WTC11 (cell line): ENCODE results near the gene NCSTN. TPM values are rescaled to one million over a fixed set of nuclear protein-coding genes. Genes with fewer than 3 reads are reported as not detected.
A peak's percentile ranks its signal among the peaks of the same experiment; 100 is the strongest.

Source experiments
- ATAC-seq: fragments of 200-7000 bp; cut with Tn5 transposase; 2 replicates; pipeline ENCODE4 v1.10.0; 2021; ENCODE audit warnings: mild to moderate bottlenecking, moderate library complexity
- CTCF ChIA-PET: fragments of 300-600 bp; sonication (Branson Sonifier 250); formaldehyde crosslinking; loops from one replicate; lab custom pipeline; 2021; ENCODE audit warnings: antibody characterized with exemption; lab: Charles Lee
- POLR2A ChIA-PET: fragments of 350-600 bp; sonication (Branson Sonifier 250); formaldehyde crosslinking; loops from one replicate; lab custom pipeline; 2021; ENCODE audit warnings: antibody characterized with exemption; lab: Charles Lee
- DNase-seq: peaks from one replicate; pipeline ENCODE4 v3.0.0; 2021; ENCODE audit warnings: low spot score
- H3K27ac Mint-ChIP-seq: 2 replicates; pipeline ENCODE4 v1.8.0; 2021; ENCODE audit warnings: mixed read lengths
- H3K27me3 Mint-ChIP-seq: 2 replicates; pipeline ENCODE4 v1.8.0; 2021; ENCODE audit warnings: low read depth, mild to moderate bottlenecking, moderate library complexity, mixed read lengths
- H3K36me3 Mint-ChIP-seq: 2 replicates; pipeline ENCODE4 v1.8.0; 2021; ENCODE audit warnings: mixed read lengths
- H3K4me1 Mint-ChIP-seq: 2 replicates; pipeline ENCODE4 v1.8.0; 2022; ENCODE audit warnings: mixed read lengths
- H3K4me3 Mint-ChIP-seq: 2 replicates; pipeline ENCODE4 v1.8.0; 2021; ENCODE audit warnings: mild to moderate bottlenecking, moderate library complexity, mixed read lengths
- H3K9me3 Mint-ChIP-seq: 2 replicates; pipeline ENCODE4 v1.8.0; 2021; ENCODE audit warnings: mixed read lengths
- AFF4 ChIP-seq: sonication (generic); formaldehyde crosslinking; IDR thresholded peaks from 2 replicates; pipeline ENCODE4 v1.8.1; 2023; ENCODE audit warnings: mild to moderate bottlenecking, missing genetic modification reagents, borderline replicate concordance
- CDX4 ChIP-seq: fragments of 250-450 bp; sonication (Bioruptor Pico); IDR thresholded peaks from 2 replicates; pipeline ENCODE4 v1.9.0; 2021; ENCODE audit warnings: moderate library complexity, mild to moderate bottlenecking, inconsistent platforms, borderline replicate concordance
- CREB1 ChIP-seq: sonication (generic); formaldehyde crosslinking; IDR thresholded peaks from 2 replicates; pipeline ENCODE4 v1.8.0; 2023; ENCODE audit warnings: mild to moderate bottlenecking, missing genetic modification reagents
- CTCF ChIP-seq: fragments of 200-600 bp; IDR thresholded peaks from 2 replicates; pipeline ENCODE4 v1.8.0; 2022; ENCODE audit warnings: antibody characterized with exemption
- FOXJ3 ChIP-seq: sonication (generic); formaldehyde crosslinking; IDR thresholded peaks from 2 replicates; pipeline ENCODE4 v1.9.0; 2021; ENCODE audit warnings: missing genetic modification reagents, mild to moderate bottlenecking, borderline replicate concordance
- GRHL2 ChIP-seq: fragments of 250-450 bp; sonication (Bioruptor Pico); IDR thresholded peaks from 2 replicates; pipeline ENCODE4 v1.8.0; 2022; ENCODE audit warnings: mild to moderate bottlenecking, moderate library complexity; ENCODE audit not compliant: insufficient replicate concordance, severe bottlenecking
- IRF2 ChIP-seq: sonication (generic); formaldehyde crosslinking; IDR thresholded peaks from 2 replicates; pipeline ENCODE4 v1.8.0; 2022; ENCODE audit warnings: low read depth, missing genetic modification reagents, borderline replicate concordance
- NFE2L1 ChIP-seq: sonication (generic); formaldehyde crosslinking; IDR thresholded peaks from 2 replicates; pipeline ENCODE4 v1.8.1; 2023; ENCODE audit warnings: missing genetic modification reagents
- PRDM15 ChIP-seq: sonication (generic); formaldehyde crosslinking; IDR thresholded peaks from 2 replicates; pipeline ENCODE4 v1.8.0; 2022; ENCODE audit warnings: missing genetic modification reagents
- ZNF121 ChIP-seq: sonication (generic); formaldehyde crosslinking; IDR thresholded peaks from 2 replicates; pipeline ENCODE4 v1.8.0; 2023; ENCODE audit warnings: missing genetic modification reagents
- ZNF232 ChIP-seq: sonication (generic); formaldehyde crosslinking; IDR thresholded peaks from 2 replicates; pipeline ENCODE4 v1.8.0; 2022; ENCODE audit warnings: mild to moderate bottlenecking, missing genetic modification reagents
- ZNF281 ChIP-seq: sonication (generic); formaldehyde crosslinking; IDR thresholded peaks from 2 replicates; pipeline ENCODE4 v1.8.0; 2023; ENCODE audit warnings: mild to moderate bottlenecking, missing genetic modification reagents
- ZNF425 ChIP-seq: fragments of 250-450 bp; sonication (Bioruptor Pico); conservative IDR thresholded peaks from 2 replicates; pipeline ENCODE4 v1.9.0; 2021; ENCODE audit warnings: mild to moderate bottlenecking
- total RNA-seq: library from RNA; stranded (reverse); gene quantifications from 3 replicates; pipeline ENCODE4 v1.2.3, GENCODE V29; 2021

Gene NCSTN
- total RNA-seq, 1 experiment from 2014 or later: 72.7 TPM

GRCh38 chr1:160398823-160399222 is 55.6 kb downstream of the NCSTN start:
- no peaks in the 10 kb centered on the region for H3K9me3 Mint-ChIP-seq
- no peaks in the 10 kb centered on the region; the same call in 1 of the 2 replicates for H3K27me3 Mint-ChIP-seq
- no peak for DNase-seq
- TF ChIP-seq ZNF121 (CRISPR knock-in tag): no peak
- TF ChIP-seq NFE2L1 (CRISPR knock-in tag): 0 out of 2 replicates have a peak, but pooled peaks have one; percentile 34
- TF ChIP-seq, all 79 proteins: peak for 1
- Mint-ChIP-seq H3K27ac (peak overlapping the region; percentile 17), H3K4me1 (peaks cover 41% of the 10 kb centered on the region), H3K36me3 (no peaks in the 10 kb centered on the region), H3K4me3 (peak overlapping the region; percentile 18)
- no peak for ATAC-seq
- POLR2A ChIA-PET: no interaction called here
- CTCF ChIA-PET: interaction anchor here (0.9 to 1.5 kb wide), 4 partner anchors 22 to 205 kb away, joined by 4 to 11 read pairs (median 4); no protein-coding TSS in a partner anchor

- DNase-seq (peak; percentile 42), ATAC-seq (peak; percentile 51)
- H3K36me3 Mint-ChIP-seq: no peaks in the 10 kb centered on the region
- H3K9me3 Mint-ChIP-seq: no peaks in the 10 kb centered on the region
- CTCF ChIA-PET: interaction anchor here (0.6 to 2.2 kb wide), 6 partner anchors 12 to 284 kb away, joined by 3 to 11 read pairs (median 5); partner anchors contain the start of gene ATP1A2
- H3K4me3 Mint-ChIP-seq: peak overlapping the region; percentile 72
- H3K4me1 Mint-ChIP-seq: peaks cover 46% of the 10 kb centered on the region
- POLR2A ChIA-PET: interaction anchor here (1.0 kb wide), 1 partner anchor 38 kb away, joined by 5 read pairs; no protein-coding TSS in a partner anchor
- TF ChIP-seq CTCF: 0 out of 2 replicates have a peak, but pooled peaks have one; percentile 15
- no peak for TF ChIP-seq FOXJ3 (CRISPR knock-in tag)
- no peak for TF ChIP-seq CDX4
- peak overlapping the region; percentile 81 for H3K27ac Mint-ChIP-seq
- no peaks in the 10 kb centered on the region; the same call in 1 of the 2 replicates for H3K27me3 Mint-ChIP-seq
These were observed 56.5 kb downstream of the NCSTN start for GRCh38 chr1:160399544-160400222.

- ATAC-seq: peak; percentile 72
- ChIA-PET CTCF (interaction anchor here (0.6 to 2.2 kb wide), 7 partner anchors 11 to 284 kb away, joined by 3 to 11 read pairs (median 4); partner anchors contain the start of gene ATP1A2), POLR2A (interaction anchor here (0.6 to 1.0 kb wide), 3 partner anchors 24 to 368 kb away, joined by 3 to 5 read pairs (median 3); partner anchors contain the start of gene PIGM)
- Mint-ChIP-seq H3K27ac (peak within 1 kb of the TSS; percentile 81), H3K36me3 (no peaks in the 10 kb centered on the region), H3K27me3 (no peaks in the 10 kb centered on the region; the same call in 1 of the 2 replicates), H3K4me3 (peak within 1 kb of the TSS; percentile 86), H3K9me3 (no peaks in the 10 kb centered on the region), H3K4me1 (peaks cover 51% of the 10 kb centered on the region)
- peak; percentile 87 for DNase-seq
- TF ChIP-seq ZNF425 (CRISPR knock-in tag): no peak
- no peak for TF ChIP-seq ZNF232
- no peak for TF ChIP-seq GRHL2 (CRISPR knock-in tag)
- no peak for TF ChIP-seq AFF4 (CRISPR knock-in tag)
- TF ChIP-seq CREB1 (CRISPR knock-in tag): no peak
- no peak for TF ChIP-seq IRF2 (CRISPR knock-in tag)
- TF ChIP-seq ZNF281 (CRISPR knock-in tag): 0 out of 2 replicates have a peak, but pooled peaks have one; percentile 55
- TF ChIP-seq PRDM15 (CRISPR knock-in tag): no peak
These were observed 57.1 kb downstream of the NCSTN start, which contains the start of gene VANGL2 for GRCh38 chr1:160400223-160400645. TSS of gene VANGL2 (plus strand) at chr1:160400564. CDS start at chr1:160415838, 15,274 bp downstream.
